NCI-H524 (cell line): ENCODE results near the gene PLCB1.
"Not testable (repeated sequence)": the region's sequence is repeated elsewhere in the genome, so short reads cannot be mapped to it uniquely, and the experiment has no call there.

Source experiments
- DNase-seq, 2 experiments: peaks; one replicate each; lab custom pipeline; 2025; lab: John Stamatoyannopoulos, UW

PLCB1 gene

DNA sequence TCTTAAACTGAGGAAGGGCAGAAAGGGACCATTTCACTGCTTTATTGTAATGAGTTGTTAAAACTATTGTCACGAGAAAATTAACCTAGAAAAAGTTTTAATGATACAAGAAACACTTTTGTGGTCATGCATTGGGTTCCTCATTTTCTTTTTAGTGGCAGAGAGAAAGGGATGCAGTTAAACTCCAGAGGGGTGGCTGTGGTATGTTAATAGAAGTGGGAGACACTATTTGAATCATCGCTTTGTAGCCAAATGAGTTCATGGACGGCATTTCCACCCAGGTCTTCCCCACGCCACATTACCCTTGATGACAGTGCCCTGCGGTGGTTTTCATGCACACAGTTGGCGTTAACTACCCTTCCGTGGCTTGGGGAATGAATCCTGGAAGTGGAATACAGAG is 235.6 kb downstream of the PLCB1 start:
- DNase-seq = no peak

DNA sequence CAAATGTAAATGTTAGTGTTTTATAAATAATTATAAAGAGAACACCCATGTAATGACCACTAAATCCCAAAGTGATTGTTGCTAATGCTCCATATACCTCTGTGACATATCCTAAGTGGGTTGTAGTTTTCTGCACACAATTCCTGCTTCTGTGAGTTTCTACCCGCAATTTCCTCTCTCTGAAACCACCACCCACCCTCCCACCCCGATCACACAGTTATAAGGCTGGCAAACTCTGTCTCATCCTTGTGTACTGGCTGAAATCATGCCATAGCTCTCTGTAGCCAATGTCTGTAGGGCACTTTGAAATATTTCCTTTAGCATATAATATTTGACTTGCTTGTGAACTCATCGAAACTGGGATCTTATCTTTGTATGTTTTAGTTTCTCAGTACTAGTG is 236.6 kb downstream of the PLCB1 start:
- no peak for DNase-seq

DNA sequence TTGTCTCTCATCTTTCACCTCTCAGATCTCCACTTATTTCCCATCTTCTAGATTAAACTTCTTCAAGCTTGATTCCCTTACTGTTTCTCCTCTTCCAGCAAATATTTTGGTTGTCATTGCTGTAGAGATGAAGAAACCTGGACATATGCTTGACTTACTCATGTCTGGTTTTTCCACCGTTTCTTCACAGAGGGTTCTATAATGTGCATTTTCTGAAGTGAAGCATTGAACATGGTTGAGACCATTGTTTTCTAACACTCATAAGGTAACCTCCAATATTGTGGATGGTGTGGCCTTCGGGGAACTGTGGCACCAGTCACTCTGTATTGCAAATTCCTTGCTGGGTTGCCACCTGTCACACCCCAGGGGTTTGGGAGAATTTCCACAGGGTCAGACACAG is 237.2 kb downstream of the PLCB1 start:
- DNase-seq = no peak

DNA sequence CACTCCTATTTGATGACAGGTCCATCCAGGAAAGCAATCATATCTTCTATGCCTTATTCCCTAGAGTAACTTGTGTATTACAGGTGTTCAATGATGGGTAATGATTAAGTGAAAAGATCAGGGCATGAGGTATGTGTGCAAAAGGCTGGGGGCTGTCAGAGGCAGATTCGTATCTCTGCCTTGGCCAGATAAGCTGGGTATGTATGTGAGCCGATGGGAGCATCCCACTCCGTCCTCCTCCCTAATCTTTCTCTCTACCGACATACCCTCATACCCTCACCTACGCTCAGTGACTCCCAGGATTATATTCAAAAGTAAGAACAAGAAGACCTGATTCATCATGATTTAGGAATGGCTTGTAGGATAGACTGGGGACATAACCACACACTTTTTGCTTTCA is 238.7 kb downstream of the PLCB1 start:
- DNase-seq = no peak

DNA sequence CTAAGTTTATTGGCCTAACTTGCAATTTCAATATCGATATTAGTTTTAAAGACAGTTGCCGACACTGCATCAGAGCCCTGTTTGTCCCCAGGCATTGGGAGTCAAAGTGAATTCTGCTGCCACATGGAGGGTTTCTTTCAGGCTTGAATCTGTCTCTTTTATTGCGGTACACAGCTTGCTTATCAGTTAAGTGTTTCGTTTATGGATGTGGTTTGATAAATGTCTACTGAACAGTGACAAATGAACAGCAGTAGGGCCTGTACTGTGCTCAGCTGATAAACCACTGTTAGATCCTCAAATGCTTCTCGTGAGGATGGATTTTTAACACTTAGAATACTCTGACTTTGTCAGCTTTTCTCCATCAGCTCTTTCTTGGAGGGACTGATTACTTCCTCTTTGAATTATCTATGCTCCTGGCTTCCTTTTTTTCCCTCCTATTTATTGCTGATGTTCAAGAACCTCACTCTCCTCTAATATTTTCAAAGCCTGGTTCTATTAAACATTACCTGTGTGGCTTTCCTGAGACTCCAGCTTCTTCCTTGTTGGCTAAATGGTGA is 240.8 kb downstream of the PLCB1 start:
- DNase-seq = no peak

DNA sequence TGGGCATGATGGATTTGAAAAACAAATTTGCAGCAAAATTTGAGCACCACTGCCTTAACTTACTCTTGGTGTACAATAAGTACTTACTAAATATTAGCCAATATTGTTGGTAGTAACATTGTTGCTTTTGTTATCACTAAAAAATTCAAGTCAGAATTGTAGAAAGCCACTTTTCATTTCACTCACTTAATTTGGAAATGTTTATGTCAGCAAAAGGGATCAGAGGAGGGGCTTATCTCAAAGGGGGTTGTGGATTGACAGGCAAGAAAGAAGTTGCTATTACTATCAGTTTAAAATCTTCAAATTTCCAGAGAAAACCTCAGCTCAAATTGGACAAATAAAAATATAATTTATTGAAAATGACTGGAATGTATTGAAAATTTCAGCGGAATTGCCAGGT is 241.5 kb downstream of the PLCB1 start:
- DNase-seq = no peak

DNA sequence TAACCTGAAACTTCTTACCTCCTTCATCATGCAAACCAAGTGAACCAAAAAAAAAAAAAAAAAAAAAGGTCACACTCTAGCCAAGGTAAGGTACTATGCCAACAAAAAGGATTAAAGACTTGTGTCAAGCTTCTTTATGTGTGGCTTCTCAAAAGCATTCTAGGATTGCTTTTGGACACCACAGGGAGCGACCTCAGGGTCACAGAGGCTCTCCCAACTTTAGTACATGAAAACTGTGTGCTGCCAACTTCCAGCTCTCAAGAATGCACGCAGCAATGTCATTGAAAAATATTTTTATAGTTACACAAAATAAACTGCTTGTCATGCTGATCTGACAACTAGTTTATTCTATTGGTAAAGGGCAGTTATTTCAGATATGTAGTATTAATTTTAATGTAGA is 243.8 kb downstream of the PLCB1 start:
- no peak for DNase-seq

DNA sequence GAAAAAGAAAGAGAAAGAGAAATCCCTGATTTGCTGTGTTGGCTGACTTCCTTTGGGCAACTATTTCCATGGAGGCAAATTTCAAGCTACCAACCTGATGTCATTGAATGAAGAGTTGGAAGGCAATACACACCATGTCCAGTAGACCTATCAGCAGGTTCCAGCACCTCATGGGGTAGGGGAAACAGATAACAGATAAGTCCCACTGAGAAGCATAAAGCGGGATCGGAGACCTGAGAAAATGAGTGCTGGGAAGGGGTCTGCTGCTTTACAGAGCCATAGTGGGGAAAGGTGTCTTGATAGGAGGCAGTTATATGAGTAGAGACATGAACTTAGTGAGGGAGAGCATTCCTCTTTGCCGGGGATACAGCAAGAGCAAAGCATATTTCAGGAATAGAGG is 244.9 kb downstream of the PLCB1 start:
- no peak for DNase-seq

DNA sequence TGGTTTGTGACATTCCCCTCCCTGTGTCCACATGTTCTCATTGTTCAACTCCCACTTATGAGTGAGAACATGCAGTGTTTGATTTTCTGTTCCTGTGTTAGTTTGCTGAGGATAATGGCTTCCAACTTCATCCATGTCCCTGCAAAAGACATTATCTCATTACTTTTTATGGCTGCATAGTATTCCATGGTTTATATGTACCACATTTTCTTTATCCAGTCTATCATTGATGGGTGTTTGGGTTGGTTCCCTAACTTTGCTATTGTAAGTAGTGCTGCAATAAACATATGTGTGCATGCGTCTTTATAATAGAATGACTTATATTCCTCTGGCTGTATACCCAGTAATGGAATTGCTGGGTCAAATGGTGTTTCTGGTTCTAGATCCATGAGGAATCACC is 247.1 kb downstream of the PLCB1 start:
- DNase-seq = not testable (repeated sequence)

DNA sequence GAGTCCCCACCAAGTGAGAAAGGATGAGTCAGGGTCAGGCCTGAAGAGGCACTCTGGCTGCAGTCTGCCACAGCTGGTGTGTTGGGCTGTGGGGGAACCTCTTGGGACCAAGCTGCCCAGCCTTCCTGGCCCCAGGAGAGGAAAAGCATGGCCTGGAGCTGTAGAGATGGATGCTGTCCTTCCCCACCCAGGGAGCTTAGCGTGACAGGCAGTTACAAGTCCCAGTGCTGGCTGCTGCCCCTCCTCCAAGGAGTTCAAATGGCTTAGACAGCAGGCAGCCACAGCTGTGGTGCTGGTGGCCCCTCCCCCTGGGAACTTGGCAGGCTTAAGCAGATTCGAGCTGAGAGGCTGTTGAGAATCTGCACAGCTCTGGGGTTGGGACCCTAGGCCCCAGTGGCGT is 253.2 kb downstream of the PLCB1 start:
- DNase-seq = peak; percentile 94 to 99

DNA sequence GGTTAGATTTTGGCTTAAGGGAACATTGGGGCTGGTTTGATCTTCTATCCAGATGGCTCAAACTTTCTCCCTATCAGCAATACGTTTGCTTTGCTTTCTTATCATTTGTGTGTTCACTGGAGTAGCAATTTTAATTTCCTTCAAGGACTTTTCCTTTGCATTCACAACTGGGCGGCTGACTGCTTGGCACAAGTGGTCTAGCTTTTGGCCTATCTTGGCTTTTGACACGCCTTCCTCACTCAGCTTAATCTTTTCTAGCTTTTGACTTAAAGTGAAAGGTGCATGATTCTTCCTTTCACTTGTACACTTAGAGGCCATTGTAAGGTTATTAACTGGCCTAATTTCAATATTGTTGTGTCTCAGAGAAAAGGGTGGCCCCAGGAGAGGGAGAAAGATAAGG is 254.9 kb downstream of the PLCB1 start:
- peak in 1 of 2 experiments; percentile 14 for DNase-seq

DNA sequence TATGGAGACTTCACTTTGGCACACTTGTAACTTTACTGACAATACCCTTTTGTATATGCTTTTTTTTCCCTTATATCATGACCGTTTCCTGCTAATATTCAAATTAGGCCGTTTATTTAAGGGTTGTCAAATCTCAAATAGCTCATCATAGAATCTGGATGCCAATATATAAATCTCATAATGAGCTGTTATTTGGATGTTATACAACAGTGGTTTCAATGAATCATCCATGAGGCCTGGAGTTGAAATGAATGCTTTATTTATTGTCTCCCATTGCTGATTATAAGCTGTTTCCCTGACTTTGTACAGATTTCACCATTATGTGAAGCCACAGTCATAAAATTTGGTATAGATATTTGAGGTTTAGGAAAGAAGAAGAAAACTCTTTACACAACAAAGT is 256.1 kb downstream of the PLCB1 start:
- DNase-seq = no peak

DNA sequence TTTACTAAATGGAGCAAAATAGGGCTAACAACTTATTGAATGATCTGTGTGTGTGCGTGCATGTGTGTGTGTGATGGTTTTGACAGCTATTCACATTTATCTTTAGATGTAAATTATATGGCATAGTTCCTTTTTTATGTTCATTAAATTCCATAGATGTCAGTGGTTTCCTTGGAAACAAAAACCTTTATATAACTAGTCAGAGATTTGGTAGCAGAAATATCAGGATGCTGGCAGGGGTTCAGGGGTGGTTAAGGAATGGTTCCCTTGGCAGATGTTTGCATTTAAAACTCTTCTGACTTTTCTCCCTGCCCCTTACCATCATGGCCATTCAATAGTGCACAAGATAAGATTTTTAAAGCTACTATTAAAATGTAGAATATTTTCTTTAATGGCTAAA is 256.6 kb downstream of the PLCB1 start:
- DNase-seq = no peak

DNA sequence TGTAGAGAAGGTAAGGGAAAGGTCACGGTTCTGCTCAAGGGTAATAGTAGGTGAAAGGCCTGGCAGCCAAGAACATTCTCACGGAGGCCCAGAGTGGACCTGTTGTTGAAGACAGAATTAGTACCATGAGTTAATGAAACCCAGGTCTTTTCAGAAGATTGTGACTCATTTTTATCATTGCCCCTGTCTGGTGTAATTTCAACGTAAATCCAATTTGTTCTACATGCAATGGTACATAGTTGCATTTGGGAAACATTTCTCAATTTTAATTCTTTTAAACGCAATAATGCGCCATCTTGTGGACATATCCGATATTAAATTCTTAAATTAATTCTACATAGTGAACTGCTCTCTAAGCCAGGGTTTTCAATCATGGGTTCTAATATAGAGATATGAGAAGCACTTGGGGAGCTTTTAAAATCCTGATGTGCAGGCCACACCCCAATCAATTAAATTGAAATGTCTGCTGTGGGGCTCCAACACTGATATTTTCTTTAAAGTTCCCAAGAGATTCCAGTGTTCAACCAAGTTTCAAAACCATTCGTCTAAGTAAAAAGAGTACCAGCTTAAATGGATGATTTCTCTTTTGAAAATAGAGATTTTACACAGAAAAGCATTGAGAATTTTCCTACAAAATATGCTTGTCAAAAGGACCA is 257.4 kb downstream of the PLCB1 start:
- DNase-seq = peak; percentile 12 to 76

DNA sequence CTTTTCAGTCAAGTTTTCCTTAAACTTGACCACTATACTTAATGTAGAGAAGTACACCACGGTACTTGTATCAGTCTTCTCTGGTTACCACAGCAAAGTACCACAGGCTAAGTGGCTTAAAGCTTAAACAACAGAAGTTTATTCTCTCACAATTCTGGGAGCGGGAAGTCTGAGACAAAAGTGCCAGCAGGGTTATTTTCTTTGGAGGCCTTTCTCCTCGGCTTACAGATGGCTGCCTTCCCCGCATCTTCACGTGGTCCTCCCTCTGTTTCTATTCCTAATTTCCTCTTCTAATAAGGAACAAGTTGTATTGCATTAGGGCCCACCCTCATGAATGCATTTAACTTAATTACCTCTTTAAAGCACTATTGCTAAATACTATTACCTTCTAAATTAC is 258.0 kb downstream of the PLCB1 start:
- peak; percentile 18 to 69 for DNase-seq

DNA sequence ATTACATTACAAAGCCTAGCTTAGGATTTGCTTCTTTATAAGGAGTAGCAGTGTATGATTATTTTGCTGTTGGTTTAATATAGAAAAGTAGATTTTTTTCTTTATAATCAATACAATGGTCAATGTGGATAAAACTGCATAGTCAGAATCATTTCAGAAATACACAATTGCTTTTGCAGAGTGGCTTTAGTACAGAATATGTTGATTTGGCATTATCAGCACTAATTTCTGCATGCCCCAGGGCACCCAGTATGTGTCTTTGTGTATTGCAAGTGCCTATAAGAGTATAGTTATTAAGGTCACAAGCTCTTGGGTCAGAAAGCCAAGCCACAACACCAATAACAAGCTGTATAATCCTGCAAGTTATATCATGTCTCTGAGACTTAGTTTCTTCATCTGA is 258.4 kb downstream of the PLCB1 start:
- DNase-seq = no peak

DNA sequence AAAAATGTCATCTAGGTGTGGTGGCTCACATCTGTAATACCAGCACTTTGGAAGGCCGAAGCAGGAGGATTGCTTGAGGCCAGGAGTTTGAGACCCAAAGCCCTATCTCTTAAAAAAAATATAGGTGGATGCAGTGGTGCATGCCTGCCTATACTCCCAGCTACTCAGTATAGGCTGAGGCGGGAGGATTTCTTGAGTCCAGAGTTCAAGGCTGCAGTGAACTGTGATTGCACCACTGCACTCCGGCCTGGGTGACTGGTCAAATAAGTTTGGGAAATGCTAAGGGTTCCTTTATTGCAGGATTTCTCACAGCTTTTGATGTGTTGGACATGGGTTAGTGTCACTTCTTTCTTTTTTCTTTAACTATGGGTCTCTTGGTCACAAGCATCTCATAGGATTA is 261.3 kb downstream of the PLCB1 start:
- DNase-seq = no peak

DNA sequence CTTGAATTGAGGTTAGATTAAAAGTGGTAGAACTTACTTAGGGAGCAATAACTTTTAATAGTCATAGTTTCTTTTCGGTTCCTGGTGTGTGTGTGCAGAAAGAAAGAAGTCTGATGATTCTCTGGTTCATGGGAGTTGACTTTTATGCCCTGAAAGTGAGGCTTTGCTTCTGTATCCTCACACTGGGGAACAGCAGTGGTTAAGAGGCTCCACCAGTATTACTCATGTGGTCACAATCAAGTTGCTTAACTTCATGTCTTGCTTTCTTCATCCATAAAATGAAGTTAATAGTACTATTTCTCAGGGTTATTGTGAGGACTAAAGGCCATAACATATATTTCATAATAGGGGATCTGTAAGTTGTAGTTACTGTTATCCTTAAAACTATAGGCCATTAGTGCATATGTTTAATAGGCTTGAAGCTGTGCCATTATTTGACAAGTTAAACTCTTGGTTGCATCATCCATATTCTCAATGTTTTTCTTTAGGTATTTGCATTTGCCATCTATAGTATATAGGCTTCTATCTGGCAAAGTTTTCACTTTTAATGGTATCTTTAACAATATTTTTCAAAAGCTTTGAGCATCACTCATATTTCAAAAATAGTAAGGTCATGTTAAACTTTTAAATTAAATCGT is 262.4 kb downstream of the PLCB1 start:
- no peak for DNase-seq

DNA sequence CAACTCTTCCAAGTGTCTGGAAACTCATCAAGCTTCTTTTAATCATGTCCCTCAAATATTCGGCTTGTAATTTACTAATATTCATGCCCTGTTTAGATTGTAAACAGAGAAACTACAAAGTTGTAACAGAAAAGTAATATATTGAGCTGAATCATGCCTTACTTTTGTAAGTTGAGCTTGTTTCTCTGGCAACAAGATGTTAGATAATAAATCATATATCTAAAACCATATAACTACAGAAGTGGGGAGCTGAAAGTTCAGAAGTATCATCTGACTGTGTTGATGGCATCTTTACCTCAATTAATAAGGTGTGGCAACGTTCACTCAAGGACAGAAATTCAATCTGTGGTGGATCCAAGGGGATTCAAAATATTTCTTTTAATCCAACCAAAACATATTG is 263.9 kb downstream of the PLCB1 start:
- DNase-seq = peak in 1 of 2 experiments; percentile 41

DNA sequence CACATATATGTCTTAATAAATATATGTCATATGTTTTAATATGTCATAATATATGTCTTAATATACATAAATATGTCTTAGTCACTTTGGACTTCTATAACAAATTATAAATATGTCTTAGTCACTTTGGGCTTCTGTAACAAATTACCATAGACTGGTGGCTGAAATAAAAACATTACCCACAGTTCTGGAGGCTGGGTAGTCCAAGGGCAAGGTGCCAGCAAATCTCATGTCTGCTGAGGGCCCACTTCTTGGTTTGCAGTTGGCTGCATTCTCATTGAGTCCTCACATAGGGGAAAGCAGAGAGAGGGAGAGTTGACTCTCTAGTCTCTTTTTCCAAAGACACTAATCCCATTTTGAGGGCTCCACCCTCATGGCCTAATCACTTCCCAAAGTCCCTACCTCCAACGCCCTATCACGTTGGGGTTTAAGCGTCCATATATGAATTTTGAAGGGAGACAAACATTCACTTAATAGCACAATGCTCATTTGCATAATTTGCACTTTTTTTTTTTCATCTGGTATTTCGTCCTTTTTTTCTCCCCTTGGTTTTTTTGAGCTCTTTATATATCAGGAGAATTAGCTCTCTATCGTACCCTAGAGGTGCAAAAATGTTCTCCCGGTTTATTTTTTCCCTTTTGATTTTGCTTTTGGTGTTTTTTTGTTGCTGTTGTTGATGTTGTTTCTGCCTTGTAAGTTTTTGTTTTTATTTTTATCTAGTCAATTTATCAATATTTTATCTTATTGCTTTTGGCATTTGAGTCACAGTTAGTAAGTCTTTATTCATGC is 266.4 kb downstream of the PLCB1 start:
- no peak for DNase-seq

DNA sequence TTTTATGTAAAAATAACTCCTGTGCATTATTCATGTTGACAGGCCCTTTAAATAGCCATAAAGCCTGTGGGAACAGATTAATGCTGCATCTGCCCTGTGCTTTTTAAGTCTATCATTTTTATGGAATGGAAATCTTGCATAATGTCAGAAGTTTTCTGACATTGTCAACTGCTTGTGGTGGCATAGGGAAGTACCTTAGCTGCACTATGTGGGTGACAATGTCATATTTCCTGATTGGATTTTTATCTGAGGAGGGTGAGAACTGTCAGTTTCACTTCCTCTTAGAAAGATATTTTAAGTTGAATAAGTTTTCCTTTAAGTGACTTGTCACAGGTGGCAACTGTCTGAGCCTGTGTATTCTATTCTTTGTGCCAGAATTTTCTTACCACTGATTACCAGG is 267.9 kb downstream of the PLCB1 start:
- no peak for DNase-seq

DNA sequence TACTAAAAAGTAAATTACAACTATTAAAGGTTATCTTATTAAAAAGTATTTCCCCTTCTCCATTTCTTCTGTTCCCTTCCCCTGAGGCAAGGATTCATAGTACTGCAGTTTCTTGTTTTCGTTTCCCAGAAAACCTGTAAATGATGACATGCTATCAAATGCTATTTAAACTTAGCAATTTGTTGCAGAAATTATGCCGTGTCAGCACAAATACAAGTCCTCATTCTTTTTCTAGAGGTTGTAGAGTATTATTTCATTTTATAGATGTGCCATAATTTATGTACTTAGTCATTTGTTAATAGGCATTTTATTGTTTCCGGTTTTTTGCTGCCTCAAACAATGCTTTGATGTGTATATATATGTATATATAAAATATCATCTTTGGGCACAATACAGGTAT is 268.4 kb downstream of the PLCB1 start:
- DNase-seq = no peak

DNA sequence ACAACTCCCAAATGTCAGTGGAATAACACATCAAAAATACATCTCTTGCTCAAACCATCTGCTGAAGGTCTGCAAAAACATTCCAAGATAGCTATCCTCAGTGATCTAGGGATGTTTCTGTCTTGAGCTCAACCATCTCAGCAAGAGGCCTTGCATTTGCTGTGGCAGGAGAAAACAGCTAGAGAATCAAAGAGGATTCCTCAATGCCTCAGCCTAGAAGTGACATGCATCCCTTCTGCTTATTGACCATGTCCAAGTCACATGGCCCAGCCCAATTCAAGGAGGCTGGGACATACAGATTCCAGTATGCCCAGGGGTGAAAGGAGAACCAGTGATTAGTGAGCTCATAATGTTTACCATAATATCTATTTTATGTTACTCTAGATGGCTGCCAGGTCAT is 269.5 kb downstream of the PLCB1 start:
- DNase-seq = no peak
